ENCODE data around the gene FOSB. TPM values are rescaled to one million over a fixed set of nuclear protein-coding genes. Genes with fewer than 3 reads are reported as not detected.
"Not testable (repeated sequence)": the region's sequence is repeated elsewhere in the genome, so short reads cannot be mapped to it uniquely, and the experiment has no call there.

Gene FOSB
- total and polyA plus RNA-seq, 7 donors = 1.1 to 28.1 (median 11.0) TPM

DNA sequence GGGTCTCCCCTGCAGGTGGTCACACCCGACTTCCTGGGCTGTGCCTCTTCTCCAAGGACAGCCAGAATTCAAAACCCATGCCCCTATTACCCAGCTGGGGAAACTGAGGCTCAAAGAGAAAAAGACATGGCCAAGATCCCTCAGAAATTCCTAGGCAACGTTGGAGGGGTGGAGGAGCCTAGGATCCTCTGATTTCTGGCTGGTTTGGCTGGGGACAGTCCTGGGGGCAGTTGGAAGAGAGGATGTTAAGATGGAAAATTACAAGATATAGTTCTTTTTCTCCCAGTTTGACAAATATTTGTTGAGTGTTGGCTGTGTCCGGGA is 41.9 kb downstream of the FOSB start:
- Histone ChIP-seq H3K36me3 (no peaks in the 10 kb centered on the region), H3K4me3 (peak overlapping the region; percentile 83 to 100 (median 100)), H3K9me3 (no peaks in the 10 kb centered on the region), H3K27ac (peak overlapping the region; percentile 94 to 99 (median 98)), H3K27me3 (no peaks in the 10 kb centered on the region), H3K4me1 (peaks cover 0 to 57% (median 56%) of the 10 kb centered on the region in 4 donors)
- TF ChIP-seq CTCF (IDR thresholded peaks at IDR 0.05) (no peak), POLR2AphosphoS5 (IDR thresholded peaks at IDR 0.05) (no peak), POLR2A (IDR thresholded peaks at IDR 0.05) (no peak), EP300 (IDR thresholded peaks at IDR 0.05) (no peak)
- no peak for DNase-seq
- intact Hi-C loops (cut with DNase I) = loop anchor here (2.0 to 10.0 kb wide), 3 partner anchors 75 to 755 kb away; partner anchors contain the start of genes DMPK and OPA3
- 3 to 15% methylated on average over 3 of the region's 3 CpGs for WGBS, 2 donors

DNA sequence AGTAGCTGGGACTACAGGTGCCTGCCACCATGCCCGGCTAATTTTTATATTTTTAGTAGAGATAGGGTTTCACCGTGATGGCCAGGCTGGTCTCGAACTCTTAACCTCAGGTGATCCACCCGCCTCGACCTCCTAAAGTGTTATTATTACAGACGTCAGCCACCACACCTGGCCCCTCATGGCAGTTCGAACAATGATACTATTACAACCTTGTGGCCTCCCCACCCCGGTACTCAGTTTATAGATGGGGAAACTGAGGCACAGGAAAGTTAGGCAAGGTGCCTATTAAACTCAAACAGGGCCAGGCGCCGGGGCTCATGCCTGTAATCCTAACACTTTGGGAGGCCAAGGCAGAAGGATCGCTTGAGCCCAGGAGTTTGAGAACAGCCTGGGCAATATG is 42.6 kb downstream of the FOSB start:
- DNase-seq; H3K9me3 ChIP-seq; H3K27me3 ChIP-seq; H3K36me3 ChIP-seq; intact Hi-C loops (cut with DNase I): not testable (repeated sequence)
- peaks cover 0 to 64% (median 63%) of the 10 kb centered on the region in 4 donors for H3K4me1 ChIP-seq
- peak overlapping the region; percentile 94 to 99 (median 98) for H3K27ac ChIP-seq
- H3K4me3 ChIP-seq = peak overlapping the region in 3 of 4 donors; percentile 99 to 100 (median 100)
- 73 to 84% methylated on average over 11 of the region's 11 CpGs for WGBS, 2 donors

DNA sequence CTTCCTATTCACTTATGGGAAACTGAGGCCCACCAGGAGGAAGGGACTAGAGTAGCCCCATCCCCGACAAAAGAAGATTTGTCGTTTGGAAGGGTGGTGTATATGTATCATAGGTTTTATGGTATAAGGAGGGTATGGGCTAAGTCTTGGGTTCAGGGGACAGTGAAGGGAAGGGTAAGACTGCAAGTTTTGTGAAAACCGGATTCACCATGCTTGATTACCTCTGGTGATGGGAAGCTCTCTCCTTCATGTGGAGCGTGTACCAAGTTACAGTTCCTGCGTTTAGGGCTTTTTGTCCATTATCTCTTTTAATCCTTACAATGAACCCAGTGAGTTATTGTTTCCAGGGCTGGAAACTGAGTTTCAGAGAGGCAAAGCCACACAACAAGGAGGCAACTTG is 43.3 kb downstream of the FOSB start:
- Histone ChIP-seq H3K4me1 (peaks cover 0 to 69% (median 68%) of the 10 kb centered on the region in 4 donors), H3K36me3 (peaks cover 0 to 6% (median 3%) of the 10 kb centered on the region in 4 donors), H3K27me3 (no peaks in the 10 kb centered on the region), H3K4me3 (no peak overlapping the region), H3K27ac (peak overlapping the region; percentile 20 to 99 (median 98)), H3K9me3 (no peaks in the 10 kb centered on the region)
- intact Hi-C loops (cut with DNase I) = no loop called here
- no peak for TF ChIP-seq CTCF (IDR thresholded peaks at IDR 0.05)
- DNase-seq = no peak
- WGBS, 2 donors = 79 to 92% methylated on average over 5 of the region's 5 CpGs

DNA sequence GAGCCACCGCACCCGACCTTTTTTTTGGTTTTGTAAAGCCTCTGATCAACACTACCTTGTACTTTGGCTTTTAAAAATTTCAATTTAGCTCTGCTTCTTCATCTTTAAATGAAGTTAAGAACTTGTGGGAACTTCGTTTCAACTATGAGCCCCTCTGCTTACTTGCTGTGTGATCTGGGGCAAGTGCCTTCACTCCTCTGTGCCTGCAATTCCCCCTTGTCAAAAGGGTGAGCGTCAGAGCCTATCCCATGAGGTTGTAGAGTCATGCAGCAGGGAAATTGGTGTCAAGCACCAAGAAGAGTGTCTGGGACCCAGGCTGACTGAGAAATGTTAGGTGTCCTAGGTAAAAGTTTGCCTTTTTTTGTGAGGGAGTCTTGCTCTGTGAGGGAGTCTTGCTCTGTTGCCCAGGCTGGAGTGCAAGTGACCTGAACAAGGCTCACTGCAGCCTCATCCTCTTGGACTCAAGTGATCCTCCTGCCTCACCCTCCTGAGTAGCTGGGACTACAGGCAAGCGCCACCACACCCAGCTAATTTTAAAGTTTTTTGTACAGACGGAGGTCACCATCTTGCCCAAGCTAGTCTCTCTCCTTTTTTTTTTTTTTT is 45.2 kb downstream of the FOSB start:
- TF ChIP-seq POLR2A (IDR thresholded peaks at IDR 0.05) (no peak), CTCF (IDR thresholded peaks at IDR 0.05) (no peak), POLR2AphosphoS5 (IDR thresholded peaks at IDR 0.05) (no peak), EP300 (IDR thresholded peaks at IDR 0.05) (no peak)
- peaks cover 0 to 72% (median 71%) of the 10 kb centered on the region in 4 donors for H3K4me1 ChIP-seq
- intact Hi-C loops (cut with DNase I) = no loop called here
- no peaks in the 10 kb centered on the region for H3K9me3 ChIP-seq
- H3K27me3 ChIP-seq = no peaks in the 10 kb centered on the region
- DNase-seq = no peak
- peak overlapping the region; percentile 9 to 99 (median 98) for H3K27ac ChIP-seq
- 57 to 84% methylated on average over 6 of the region's 6 CpGs for WGBS, 2 donors
- H3K4me3 ChIP-seq = no peak overlapping the region
- peaks cover 0 to 19% (median 9%) of the 10 kb centered on the region in 4 donors for H3K36me3 ChIP-seq

DNA sequence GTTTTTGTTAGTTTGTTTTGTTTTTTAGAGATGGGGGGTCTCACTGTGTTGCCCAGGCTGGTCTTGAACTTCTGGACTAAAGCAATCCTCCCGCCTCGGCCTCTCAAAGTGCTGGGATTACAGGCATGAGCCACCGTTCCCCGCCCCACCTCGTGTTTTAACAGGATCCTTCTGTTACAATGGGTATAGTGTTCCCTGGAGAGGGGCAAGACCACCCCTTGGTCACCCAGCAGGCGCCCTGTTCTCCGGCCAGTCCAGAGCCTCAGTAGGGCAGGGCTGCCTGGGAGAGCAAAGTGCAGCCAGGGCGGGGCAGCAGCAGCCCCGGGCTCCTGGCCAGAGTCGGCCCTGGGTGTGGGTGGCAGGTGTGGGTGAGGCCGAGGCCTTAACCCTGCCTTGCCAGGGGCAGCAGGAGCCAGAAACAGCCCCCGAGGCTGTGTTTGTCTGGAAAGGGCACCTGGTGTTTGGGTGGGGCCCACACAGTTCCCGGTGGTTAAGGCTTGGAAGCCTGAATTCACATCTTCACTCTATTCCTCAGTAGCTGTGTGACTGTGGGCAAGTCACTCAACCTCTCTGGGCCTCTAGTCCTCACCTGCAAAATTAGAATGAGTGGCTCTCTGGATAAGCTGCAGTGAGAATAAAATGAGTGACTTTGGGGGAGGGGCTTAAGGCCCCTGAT is 46.7 kb downstream of the FOSB start:
- intact Hi-C loops (cut with DNase I) = no loop called here
- no peaks in the 10 kb centered on the region for H3K27me3 ChIP-seq
- H3K36me3 ChIP-seq = peaks cover 0 to 34% (median 23%) of the 10 kb centered on the region in 4 donors
- no peaks in the 10 kb centered on the region for H3K9me3 ChIP-seq
- no peak for DNase-seq
- peak overlapping the region; percentile 61 to 99 (median 80) for H3K27ac ChIP-seq
- H3K4me1 ChIP-seq = peaks cover 0 to 71% (median 69%) of the 10 kb centered on the region in 4 donors
- H3K4me3 ChIP-seq = no peak overlapping the region
- WGBS, 2 donors = 9 to 43% methylated on average over 13 of the region's 13 CpGs
- no peak for TF ChIP-seq EP300 (IDR thresholded peaks at IDR 0.05)
- no peak for TF ChIP-seq POLR2AphosphoS5 (IDR thresholded peaks at IDR 0.05)
- no peak for TF ChIP-seq POLR2A (IDR thresholded peaks at IDR 0.05)
- TF ChIP-seq CTCF (IDR thresholded peaks at IDR 0.05) = no peak

All from sigmoid colon (tissue), 7 donors.